Esophagus muscularis mucosa (tissue), 4 donors: ENCODE data around the gene NRXN2. TPM values are rescaled to one million over a fixed set of nuclear protein-coding genes. Genes with fewer than 3 reads are reported as not detected.

Experiments
- DNase-seq: peaks from one replicate; pipeline ENCODE4 v3.0.0-alpha.2; 2017; ENCODE audit errors: extremely low spot score
- H3K27ac ChIP-seq, 4 donors: fragments of 200-600 bp; sonication (generic); replicated peaks in 1 of 4; 1 replicate in 3 of 4; 2 replicates in 1 of 4; pipeline ENCODE4 v1.5.1; 2016 to 2019; ENCODE audit warnings: mild to moderate bottlenecking in 1 of 4
- H3K27me3 ChIP-seq, 4 donors: fragments of 200-600 bp; sonication (generic); one replicate each; pipeline versions ENCODE4 v1.5.1 to v1.6.0; 2016 to 2019
- H3K36me3 ChIP-seq, 4 donors: fragments of 200-600 bp; sonication (generic); one replicate each; pipeline ENCODE4 v1.5.1; 2016 to 2019
- H3K4me1 ChIP-seq, 4 donors: fragments of 200-600 bp; sonication (generic); one replicate each; pipeline ENCODE4 v1.5.1; 2016 to 2019
- H3K4me3 ChIP-seq, 4 donors: fragments of 200-600 bp; sonication (generic); 1 replicate in 2 of 4; 2 replicates in 2 of 4; pipeline ENCODE4 v1.5.1; 2016 to 2019; ENCODE audit warnings: mild to moderate bottlenecking in 4 of 4, moderate library complexity in 1 of 4
- H3K9me3 ChIP-seq, 4 donors: fragments of 200-600 bp; sonication (generic); 1 replicate in 3 of 4; 2 replicates in 1 of 4; pipeline ENCODE4 v1.5.1; 2016 to 2019
- CTCF ChIP-seq, 3 experiments: fragments of 200-600 bp in 2 of 3; fragments of 450-650 bp in 1 of 3; sonication (generic) in 2 of 3; IDR thresholded peaks; one replicate each; pipeline ENCODE4 v1.5.1; 2017 to 2019; ENCODE audit warnings: antibody characterized with exemption in 3 of 3, mild to moderate bottlenecking in 2 of 3, moderate library complexity in 1 of 3
- EP300 ChIP-seq: sonication (generic); formaldehyde crosslinking; IDR thresholded peaks from one replicate; pipeline ENCODE4 v1.6.1; 2017; ENCODE audit warnings: antibody characterized with exemption
- POLR2A ChIP-seq: fragments of 450-650 bp; IDR thresholded peaks from one replicate; pipeline ENCODE4 v1.6.1; 2017; ENCODE audit warnings: antibody characterized with exemption, moderate library complexity, mild to moderate bottlenecking, low read depth
- POLR2AphosphoS5 ChIP-seq, 2 donors: sonication (generic); formaldehyde crosslinking; IDR thresholded peaks; one replicate each; pipeline ENCODE4 v1.6.1; 2017; ENCODE audit warnings: antibody characterized with exemption in 2 of 2
- WGBS: methylation state at CpG from one replicate; pipeline ENCODE4 v1.1.5; 2018; 5-methylcytosine and 5-hydroxymethylcytosine counted together
- intact Hi-C: fragments of 100-400 bp; cut with DNase I; formaldehyde crosslinking; loops from one replicate; pipeline ENCODE4 v1.15.1; 2023
- total RNA-seq, 4 donors: library from RNA; depleted of rRNA; stranded (reverse); fragments of >200 nt; gene quantifications; one replicate each; pipeline versions ENCODE4 v1.1.0 to v1.2.1, GENCODE V29; 2016

Gene NRXN2
- total RNA-seq, 4 donors from 2014 or later: 2.1 to 12.9 (median 4.3) TPM

DNA sequence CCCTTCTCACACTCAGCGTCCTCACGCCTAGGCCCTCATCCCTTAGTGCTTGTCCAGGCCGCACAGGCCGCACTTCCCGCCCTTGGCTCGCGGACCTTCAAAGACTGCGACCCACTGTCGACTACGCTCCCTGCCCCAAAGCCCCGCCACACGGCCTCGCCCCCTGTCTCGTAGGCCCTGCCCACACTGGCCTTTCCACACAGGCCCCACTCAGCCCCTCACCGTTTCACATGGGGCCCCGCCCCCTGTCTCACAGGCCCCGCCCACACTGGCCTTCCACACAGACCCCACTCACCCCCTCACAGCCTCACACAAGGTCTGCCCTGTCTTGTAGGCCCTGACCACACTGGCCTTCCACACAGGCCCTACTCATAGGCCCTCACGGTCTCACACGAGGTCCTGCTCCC lies 11.0 kb downstream of the NRXN2 start:
- Histone ChIP-seq H3K27me3 (peaks cover 0 to 100% (median 56%) of the 10 kb centered on the region in 4 donors), H3K4me1 (peaks cover 9 to 31% (median 21%) of the 10 kb centered on the region in 4 donors), H3K27ac (no peak overlapping the region), H3K4me3 (no peak overlapping the region), H3K9me3 (no peaks in the 10 kb centered on the region), H3K36me3 (no peaks in the 10 kb centered on the region)
- intact Hi-C loops: no loop called here
- WGBS: 55% methylated on average over 19 of the region's 19 CpGs
- TF ChIP-seq POLR2A (no peak), EP300 (no peak), POLR2AphosphoS5 (IDR thresholded peaks at IDR 0.05) (no peak), CTCF (IDR thresholded peaks at IDR 0.05) (no peak)
- no peak for DNase-seq

- H3K27me3 ChIP-seq: peaks cover 0 to 99% (median 53%) of the 10 kb centered on the region in 4 donors
- DNase-seq: no peak
- WGBS: 22% methylated on average over 39 of the region's 46 CpGs
- no peak overlapping the region for H3K4me3 ChIP-seq
- peaks cover 9 to 31% (median 21%) of the 10 kb centered on the region in 4 donors for H3K4me1 ChIP-seq
- no peak for TF ChIP-seq POLR2A
- no peak for TF ChIP-seq POLR2AphosphoS5 (IDR thresholded peaks at IDR 0.05)
- no peak for TF ChIP-seq EP300
- TF ChIP-seq CTCF (IDR thresholded peaks at IDR 0.05): no peak
- H3K9me3 ChIP-seq: no peaks in the 10 kb centered on the region
- intact Hi-C loops: no loop called here
- no peaks in the 10 kb centered on the region for H3K36me3 ChIP-seq
- no peak overlapping the region for H3K27ac ChIP-seq
Observed at GRCh38 chr11:64711138-64711955, 11.7 kb downstream of the NRXN2 start.

- peaks cover 0 to 92% (median 45%) of the 10 kb centered on the region in 4 donors for H3K27me3 ChIP-seq
- TF ChIP-seq CTCF (IDR thresholded peaks at IDR 0.05) (no peak), POLR2A (no peak), EP300 (no peak), POLR2AphosphoS5 (IDR thresholded peaks at IDR 0.05) (no peak)
- H3K36me3 ChIP-seq: no peaks in the 10 kb centered on the region
- H3K9me3 ChIP-seq: no peaks in the 10 kb centered on the region
- DNase-seq: no peak
- H3K4me1 ChIP-seq: peaks cover 9 to 31% (median 21%) of the 10 kb centered on the region in 4 donors
- no peak overlapping the region for H3K4me3 ChIP-seq
- 55% methylated on average over 13 of the region's 13 CpGs for WGBS
- no peak overlapping the region for H3K27ac ChIP-seq
- intact Hi-C loops: no loop called here
Observed at GRCh38 chr11:64710418-64711137, 12.4 kb downstream of the NRXN2 start.

- WGBS: 65% methylated on average over 2 of the region's 2 CpGs
- H3K27me3 ChIP-seq: peaks cover 0 to 73% (median 2%) of the 10 kb centered on the region in 4 donors
- no peak overlapping the region for H3K27ac ChIP-seq
- no peak overlapping the region for H3K4me3 ChIP-seq
- no peaks in the 10 kb centered on the region for H3K36me3 ChIP-seq
- no peaks in the 10 kb centered on the region for H3K4me1 ChIP-seq
- TF ChIP-seq POLR2A (no peak), POLR2AphosphoS5 (IDR thresholded peaks at IDR 0.05) (no peak), CTCF (IDR thresholded peaks at IDR 0.05) (no peak), EP300 (no peak)
- intact Hi-C loops: no loop called here
- H3K9me3 ChIP-seq: no peaks in the 10 kb centered on the region
- DNase-seq: no peak
Observed at GRCh38 chr11:64705501-64705900, 17.5 kb downstream of the NRXN2 start.
